Lower leg skin (tissue), 4 donors: ENCODE measurements around the gene DENND1A. TPM values are rescaled to one million over a fixed set of nuclear protein-coding genes. Genes with fewer than 3 reads are reported as not detected.

Experiments
- DNase-seq, 2 donors: peaks; one replicate each; pipeline ENCODE4 v3.0.0-alpha.2; 2019; ENCODE audit warnings: low spot score in 2 of 2
- H3K4me3 ChIP-seq: fragments of 200-600 bp; sonication (generic); 2 replicates; pipeline ENCODE4 v1.5.1; 2017; ENCODE audit warnings: mild to moderate bottlenecking, low read depth; ENCODE audit not compliant: poor library complexity, severe bottlenecking
- CTCF ChIP-seq, 3 donors: fragments of 450-650 bp; IDR thresholded peaks; one replicate each; pipeline ENCODE4 v1.5.1; 2016; ENCODE audit warnings: antibody characterized with exemption in 3 of 3, mild to moderate bottlenecking in 3 of 3, moderate library complexity in 2 of 3
- POLR2A ChIP-seq, 2 donors: fragments of 450-650 bp; IDR thresholded peaks; one replicate each; pipeline ENCODE4 v1.6.1; 2016 to 2017; ENCODE audit warnings: antibody characterized with exemption in 2 of 2, mild to moderate bottlenecking in 1 of 2, moderate library complexity in 1 of 2
- WGBS, 2 donors: methylation state at CpG; one replicate each; pipeline ENCODE4 v1.1.5; 2018; 5-methylcytosine and 5-hydroxymethylcytosine counted together
- intact Hi-C: fragments of 100-400 bp; cut with DNase I; formaldehyde crosslinking; loops from one replicate; pipeline ENCODE4 v1.15.0; 2023; ENCODE audit warnings: low total_unique reads
- total RNA-seq, 4 donors: library from RNA; depleted of rRNA; stranded (reverse); fragments of >200 nt; gene quantifications; one replicate each; pipeline ENCODE4 v1.1.0, GENCODE V29; 2016

The DENND1A gene
- total RNA-seq, 4 donors from 2014 or later, result 6.5 to 16.3 (median 12.3) TPM

GRCh38 chr9:123488722-123489321 lies 441.1 kb downstream of the DENND1A start:
- H3K4me3 ChIP-seq, result no peak overlapping the region
- TF ChIP-seq CTCF (IDR thresholded peaks at IDR 0.05) (no peak), POLR2A (IDR thresholded peaks at IDR 0.05) (no peak)
- no peak for DNase-seq
- intact Hi-C loops, result no loop called here
- WGBS, 2 donors, result 82 to 84% methylated on average over 16 of the region's 16 CpGs

DNA sequence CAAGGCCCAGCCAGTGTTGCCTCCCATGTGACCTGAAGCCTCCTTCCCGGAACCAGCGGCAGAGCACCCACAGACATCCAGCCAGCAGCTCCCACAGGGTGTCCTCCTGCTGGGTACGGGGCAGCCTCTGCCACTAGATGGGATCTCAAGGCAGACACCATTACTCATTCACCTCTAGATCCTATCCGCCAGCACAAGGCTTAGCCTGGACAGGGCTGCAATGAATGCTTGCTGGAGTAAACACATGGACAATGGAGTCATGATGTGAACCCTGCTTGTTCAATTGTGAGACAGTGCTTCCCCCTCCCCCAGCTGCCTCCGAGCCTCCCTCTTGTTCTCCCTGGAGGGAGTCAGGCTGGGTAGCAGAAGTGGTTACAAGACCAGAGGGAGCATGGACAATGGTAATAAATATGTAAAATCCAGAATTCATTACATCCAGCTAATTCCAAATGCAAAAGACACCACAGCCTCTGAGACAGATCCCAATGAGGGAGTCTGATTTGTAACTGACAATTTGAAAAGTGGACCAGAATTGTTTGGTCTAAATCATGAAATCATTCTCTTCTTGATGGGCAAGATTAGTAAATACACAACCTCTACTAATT lies 441.9 kb downstream of the DENND1A start:
- intact Hi-C loops, result no loop called here
- 92 to 98% methylated on average over 5 of the region's 5 CpGs for WGBS, 2 donors
- peak in 1 of 2 donors; percentile 43 for DNase-seq
- no peak overlapping the region for H3K4me3 ChIP-seq
- TF ChIP-seq CTCF (IDR thresholded peaks at IDR 0.05), result no peak
- no peak for TF ChIP-seq POLR2A (IDR thresholded peaks at IDR 0.05)

- intact Hi-C loops, result no loop called here
- no peak overlapping the region for H3K4me3 ChIP-seq
- DNase-seq, result no peak
- TF ChIP-seq POLR2A (IDR thresholded peaks at IDR 0.05), result no peak
- WGBS, 2 donors, result 78 to 89% methylated on average over 1 of the region's 1 CpG
These were observed 443.5 kb downstream of the DENND1A start for GRCh38 chr9:123486431-123486830.

DNA sequence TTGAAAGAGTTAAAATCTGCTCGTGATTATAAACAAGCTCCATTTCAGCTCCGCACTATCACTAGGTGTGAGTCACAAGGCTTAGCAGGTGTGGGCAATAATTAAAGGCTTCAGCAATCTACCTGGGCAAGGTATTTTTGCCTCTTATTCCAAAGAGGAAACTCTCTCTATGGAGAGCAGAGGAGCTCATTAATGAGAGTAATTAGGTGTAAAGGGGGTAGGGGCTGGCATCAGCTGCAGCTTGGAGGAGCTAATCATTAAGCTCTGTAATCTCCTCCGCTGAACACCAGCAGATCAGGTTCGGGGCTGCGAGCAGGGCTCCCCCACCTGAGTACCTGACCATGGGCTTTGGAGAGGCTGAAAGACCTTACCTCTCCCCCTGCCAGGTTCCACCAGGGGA lies 444.7 kb downstream of the DENND1A start:
- DNase-seq, result peak in 1 of 2 donors; percentile 17
- intact Hi-C loops, result no loop called here
- WGBS, 2 donors, result 77 to 79% methylated on average over 5 of the region's 5 CpGs
- no peak for TF ChIP-seq CTCF (IDR thresholded peaks at IDR 0.05)
- TF ChIP-seq POLR2A (IDR thresholded peaks at IDR 0.05), result no peak
- no peak overlapping the region for H3K4me3 ChIP-seq

- no peak overlapping the region for H3K4me3 ChIP-seq
- 93 to 98% methylated on average over 4 of the region's 4 CpGs for WGBS, 2 donors
- no peak for DNase-seq
- TF ChIP-seq CTCF (IDR thresholded peaks at IDR 0.05) (no peak), POLR2A (IDR thresholded peaks at IDR 0.05) (no peak)
- intact Hi-C loops, result no loop called here
These were observed 445.8 kb downstream of the DENND1A start for GRCh38 chr9:123484130-123484529.

- 88 to 95% methylated on average over 8 of the region's 9 CpGs for WGBS, 2 donors
- no peak for TF ChIP-seq CTCF (IDR thresholded peaks at IDR 0.05)
- TF ChIP-seq POLR2A (IDR thresholded peaks at IDR 0.05), result no peak
- intact Hi-C loops, result no loop called here
- DNase-seq, result peak in 1 of 2 donors; percentile 81
- no peak overlapping the region for H3K4me3 ChIP-seq
These were observed 446.6 kb downstream of the DENND1A start for GRCh38 chr9:123483191-123483803.
